VCaP (cell line): ENCODE data around the gene SIPA1.
A peak's percentile ranks its signal among the peaks of the same experiment; 100 is the strongest.

ENCODE experiments used
- H3K27ac ChIP-seq: fragments of 450-650 bp; 2 replicates; pipeline ENCODE4 v1.5.1; 2017
- TF ChIP-seq, protein P1 (sequence below): fragments of 450-650 bp; conservative IDR thresholded peaks from 2 replicates; pipeline ENCODE4 v1.5.1; 2017; ENCODE audit warnings: mild to moderate bottlenecking, moderate library complexity

Gene SIPA1

GRCh38 chr11:65636108-65637031 is 1.5 kb upstream of the SIPA1 start:
- TF ChIP-seq, protein P1, sequence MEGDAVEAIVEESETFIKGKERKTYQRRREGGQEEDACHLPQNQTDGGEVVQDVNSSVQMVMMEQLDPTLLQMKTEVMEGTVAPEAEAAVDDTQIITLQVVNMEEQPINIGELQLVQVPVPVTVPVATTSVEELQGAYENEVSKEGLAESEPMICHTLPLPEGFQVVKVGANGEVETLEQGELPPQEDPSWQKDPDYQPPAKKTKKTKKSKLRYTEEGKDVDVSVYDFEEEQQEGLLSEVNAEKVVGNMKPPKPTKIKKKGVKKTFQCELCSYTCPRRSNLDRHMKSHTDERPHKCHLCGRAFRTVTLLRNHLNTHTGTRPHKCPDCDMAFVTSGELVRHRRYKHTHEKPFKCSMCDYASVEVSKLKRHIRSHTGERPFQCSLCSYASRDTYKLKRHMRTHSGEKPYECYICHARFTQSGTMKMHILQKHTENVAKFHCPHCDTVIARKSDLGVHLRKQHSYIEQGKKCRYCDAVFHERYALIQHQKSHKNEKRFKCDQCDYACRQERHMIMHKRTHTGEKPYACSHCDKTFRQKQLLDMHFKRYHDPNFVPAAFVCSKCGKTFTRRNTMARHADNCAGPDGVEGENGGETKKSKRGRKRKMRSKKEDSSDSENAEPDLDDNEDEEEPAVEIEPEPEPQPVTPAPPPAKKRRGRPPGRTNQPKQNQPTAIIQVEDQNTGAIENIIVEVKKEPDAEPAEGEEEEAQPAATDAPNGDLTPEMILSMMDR: no peak
- H3K27ac ChIP-seq: peak overlapping the region; percentile 73

GRCh38 chr11:65637032-65637557 is 806 bp upstream of the SIPA1 start:
- TF ChIP-seq, protein P1: no peak
- peak overlapping the region; percentile 73 for H3K27ac ChIP-seq

GRCh38 chr11:65639228-65639597 is 1.3 kb downstream of the SIPA1 start:
- peak overlapping the region; percentile 73; the same call in 1 of the 2 replicates for H3K27ac ChIP-seq

DNA sequence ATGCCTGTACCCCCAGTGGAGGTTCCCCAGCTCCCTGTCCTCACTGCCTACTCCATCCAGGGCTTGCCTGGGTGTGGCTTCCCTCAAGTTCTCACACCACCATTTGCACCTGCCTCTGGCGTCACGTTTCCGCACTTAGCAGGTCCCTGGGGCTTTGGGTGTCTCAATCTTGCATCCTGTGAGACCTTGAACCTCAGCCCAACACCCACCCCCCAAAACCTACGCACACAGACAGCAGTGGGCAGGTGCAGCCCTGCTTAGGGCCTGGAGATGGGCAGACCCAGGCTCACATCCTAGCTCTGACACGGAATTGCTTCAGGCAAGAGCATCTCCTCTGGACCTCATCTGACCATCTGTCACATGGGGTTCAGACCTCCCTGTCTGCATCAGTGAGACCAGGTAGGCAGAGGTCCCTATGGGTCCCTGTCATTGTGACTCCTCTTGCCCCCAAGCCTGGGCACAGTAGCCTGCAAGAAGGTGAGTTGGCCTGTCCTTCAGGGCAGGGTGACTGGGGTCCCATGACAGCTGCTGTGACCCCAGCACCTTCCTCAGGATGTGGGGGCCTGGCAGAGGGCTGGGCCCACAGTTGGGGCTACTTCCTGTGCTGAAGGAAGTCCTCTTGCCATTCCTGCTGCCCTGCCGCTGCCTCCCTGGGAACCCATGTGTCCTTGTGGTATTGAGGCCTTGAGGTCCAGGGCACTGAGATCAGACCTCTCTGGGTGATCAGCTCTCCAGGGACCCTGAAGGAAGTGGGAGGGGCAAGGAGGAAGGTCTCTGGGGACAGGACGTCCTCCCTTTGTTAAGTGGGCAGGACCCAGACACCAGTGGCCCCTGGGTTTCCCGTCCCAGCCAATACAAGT is 2.0 kb downstream of the SIPA1 start:
- H3K27ac ChIP-seq: no peak overlapping the region
- TF ChIP-seq, protein P1: no peak

- TF ChIP-seq, protein P1: no peak
- no peak overlapping the region for H3K27ac ChIP-seq
Observed at GRCh38 chr11:65640483-65641296, 2.8 kb downstream of the SIPA1 start.

DNA sequence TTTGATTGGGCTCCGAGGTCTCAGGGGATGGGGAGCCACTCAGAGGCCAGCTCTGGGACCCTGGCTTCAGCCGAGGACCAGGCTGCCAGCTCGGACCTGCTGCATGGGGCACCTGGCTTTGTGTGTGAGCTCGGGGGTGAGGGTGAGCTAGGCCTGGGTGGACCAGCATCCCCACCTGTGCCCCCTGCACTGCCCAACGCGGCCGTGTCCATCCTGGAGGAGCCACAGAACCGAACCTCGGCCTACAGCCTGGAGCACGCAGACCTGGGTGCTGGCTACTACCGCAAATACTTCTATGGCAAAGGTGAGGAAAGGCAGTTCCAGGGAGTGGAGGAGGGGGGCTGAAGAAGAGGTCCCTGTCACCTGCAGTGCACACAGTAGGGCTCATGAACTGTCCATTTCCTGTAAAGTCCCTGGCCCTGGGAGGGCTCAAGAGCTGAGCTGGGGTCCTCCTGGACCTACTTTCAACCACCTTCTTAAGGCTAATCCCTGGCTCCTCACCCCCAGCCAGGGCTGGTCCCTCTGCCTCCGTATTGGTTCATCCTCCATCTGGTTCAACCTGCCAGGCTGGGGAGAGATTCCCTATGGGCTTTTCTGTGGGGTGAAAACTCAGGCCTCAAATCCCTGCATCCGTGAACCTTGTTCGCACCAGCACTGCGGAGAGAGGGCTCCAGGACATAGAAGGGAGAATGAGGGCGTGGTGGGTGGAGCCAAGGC is 3.6 kb downstream of the SIPA1 start:
- TF ChIP-seq, protein P1: no peak
- no peak overlapping the region for H3K27ac ChIP-seq
